Spleen (tissue), 11 donors: ENCODE data around the gene USP1. TPM values are rescaled to one million over a fixed set of nuclear protein-coding genes. Genes with fewer than 3 reads are reported as not detected.

Source experiments
- DNase-seq: peaks from one replicate; pipeline ENCODE4 v3.0.0-alpha.2; 2020
- H3K27ac ChIP-seq, 8 donors: fragments of 200-600 bp; sonication (generic) in 7 of 8; 1 replicate in 4 of 8; 2 replicates in 4 of 8; pipeline versions ENCODE4 v1.5.0 to v1.8.0; 2016 to 2021; ENCODE audit warnings: inconsistent platforms in 4 of 8, mild to moderate bottlenecking in 4 of 8, moderate library complexity in 1 of 8
- H3K27me3 ChIP-seq, 7 donors: fragments of 200-600 bp; sonication (generic) in 6 of 7; replicated peaks in 1 of 7; 1 replicate in 4 of 7; 2 replicates in 3 of 7; pipeline versions ENCODE4 v1.5.0 to v1.8.0; 2016 to 2021; ENCODE audit warnings: inconsistent platforms in 3 of 7, mild to moderate bottlenecking in 1 of 7
- H3K36me3 ChIP-seq, 6 donors: fragments of 200-600 bp; sonication (generic) in 5 of 6; 1 replicate in 4 of 6; 2 replicates in 2 of 6; pipeline versions ENCODE4 v1.5.0 to v1.8.0; 2016 to 2021; ENCODE audit warnings: inconsistent platforms in 2 of 6
- H3K4me1 ChIP-seq, 6 donors: fragments of 200-600 bp; sonication (generic) in 5 of 6; 1 replicate in 3 of 6; 2 replicates in 3 of 6; pipeline versions ENCODE4 v1.5.0 to v1.8.0; 2016 to 2021; ENCODE audit warnings: inconsistent platforms in 3 of 6
- H3K4me3 ChIP-seq, 8 donors: fragments of 200-600 bp; sonication (generic) in 7 of 8; 1 replicate in 4 of 8; 2 replicates in 4 of 8; pipeline versions ENCODE4 v1.5.0 to v1.8.0; 2016 to 2021; ENCODE audit warnings: inconsistent platforms in 4 of 8, mild to moderate bottlenecking in 4 of 8, moderate library complexity in 2 of 8
- H3K9me3 ChIP-seq, 8 donors: fragments of 200-600 bp; sonication (generic) in 7 of 8; 1 replicate in 4 of 8; 2 replicates in 4 of 8; pipeline versions ENCODE4 v1.5.0 to v1.8.0; 2016 to 2021; ENCODE audit warnings: inconsistent platforms in 4 of 8
- POLR2A ChIP-seq, 3 donors: fragments of 450-650 bp; IDR thresholded peaks; one replicate each; pipeline ENCODE4 v1.5.1; 2017; ENCODE audit warnings: antibody characterized with exemption in 3 of 3, mild to moderate bottlenecking in 1 of 3
- POLR2AphosphoS5 ChIP-seq, 3 donors: sonication (generic); formaldehyde crosslinking; IDR thresholded peaks; one replicate each; pipeline ENCODE4 v1.5.1; 2017; ENCODE audit warnings: antibody characterized with exemption in 3 of 3
- WGBS, 5 donors: extraction: QIAGEN DNeasy Blood & Tissue Kit in 3 of 5; methylation state at CpG; one replicate each; pipeline versions ENCODE4 v1.1.5 to v1.1.7; 2013 to 2018; 5-methylcytosine and 5-hydroxymethylcytosine counted together
- intact Hi-C: fragments of 100-400 bp; cut with DNase I; formaldehyde crosslinking; loops from one replicate; pipeline ENCODE4 v1.15.0; 2023; ENCODE audit warnings: low total_unique reads
- polyA plus RNA-seq, 3 donors: library from polyadenylated mRNA; stranded (reverse); fragments of 200-250 nt; gene quantifications; one replicate each; pipeline ENCODE4 v1.2.1, GENCODE V29; 2013
- total RNA-seq, 7 donors: library from RNA; depleted of rRNA in 3 of 7; stranded (reverse); fragments of >200 nt in 3 of 7; fragmentation: NEBNext Ultra II Directional in 4 of 7; extraction: Animal tissue kit (Norgen Biotek cat#: 25700) in 4 of 7; gene quantifications; one replicate each; pipeline versions ENCODE4 v1.1.0 to v1.2.1, GENCODE V29; 2016 to 2021
- TF ChIP-seq, protein P1 (sequence below), 11 experiments: fragments of 200-600 bp in 7 of 11; fragments of 450-650 bp in 4 of 11; sonication (generic) in 4 of 11; IDR thresholded peaks in 8 of 11; conservative IDR thresholded peaks in 3 of 11; 1 replicate in 7 of 11; 2 replicates in 4 of 11; pipeline versions ENCODE4 v1.4.0 to v1.8.0; 2016 to 2021; ENCODE audit warnings: antibody characterized with exemption in 11 of 11, inconsistent platforms in 4 of 11, mild to moderate bottlenecking in 1 of 11
- donor health status: healthy with polysubstance abuse.
- donor health status: DM: no; HTN: no; CAD: no; lungs with moderate emphysema.
- donor health status: DM: no; HTN: no; CAD: no.
- donor health status: Bipolar disorder and iron deficiency.
- donor health status: healthy.
- donor health status: DM: no; HTN: no; CAD: no.
- donor health status: DM: yes; HTN: yes; CAD: no.

The USP1 gene
- total and polyA plus RNA-seq, 10 donors: 9.2 to 29.6 (median 25.8) TPM

- 94 to 98% (median 98%) methylated on average over 3 of the region's 3 CpGs for WGBS, 5 donors
- TF ChIP-seq POLR2A (IDR thresholded peaks at IDR 0.05) (no peak), POLR2AphosphoS5 (IDR thresholded peaks at IDR 0.05) (no peak)
- TF ChIP-seq, protein P1, sequence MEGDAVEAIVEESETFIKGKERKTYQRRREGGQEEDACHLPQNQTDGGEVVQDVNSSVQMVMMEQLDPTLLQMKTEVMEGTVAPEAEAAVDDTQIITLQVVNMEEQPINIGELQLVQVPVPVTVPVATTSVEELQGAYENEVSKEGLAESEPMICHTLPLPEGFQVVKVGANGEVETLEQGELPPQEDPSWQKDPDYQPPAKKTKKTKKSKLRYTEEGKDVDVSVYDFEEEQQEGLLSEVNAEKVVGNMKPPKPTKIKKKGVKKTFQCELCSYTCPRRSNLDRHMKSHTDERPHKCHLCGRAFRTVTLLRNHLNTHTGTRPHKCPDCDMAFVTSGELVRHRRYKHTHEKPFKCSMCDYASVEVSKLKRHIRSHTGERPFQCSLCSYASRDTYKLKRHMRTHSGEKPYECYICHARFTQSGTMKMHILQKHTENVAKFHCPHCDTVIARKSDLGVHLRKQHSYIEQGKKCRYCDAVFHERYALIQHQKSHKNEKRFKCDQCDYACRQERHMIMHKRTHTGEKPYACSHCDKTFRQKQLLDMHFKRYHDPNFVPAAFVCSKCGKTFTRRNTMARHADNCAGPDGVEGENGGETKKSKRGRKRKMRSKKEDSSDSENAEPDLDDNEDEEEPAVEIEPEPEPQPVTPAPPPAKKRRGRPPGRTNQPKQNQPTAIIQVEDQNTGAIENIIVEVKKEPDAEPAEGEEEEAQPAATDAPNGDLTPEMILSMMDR (IDR thresholded peaks at IDR 0.05 in 8 of 11, conservative IDR thresholded peaks at IDR 0.05 in 3 of 11): no peak
- intact Hi-C loops: no loop called here
Observed at GRCh38 chr1:62493656-62494055, 56.8 kb downstream of the USP1 start.

GRCh38 chr1:62494137-62494536 lies 57.3 kb downstream of the USP1 start:
- intact Hi-C loops: no loop called here
- H3K36me3 ChIP-seq: peaks cover 0 to 62% (median 17%) of the 10 kb centered on the region in 6 donors
- no peak for TF ChIP-seq POLR2A (IDR thresholded peaks at IDR 0.05)
- no peak for TF ChIP-seq POLR2AphosphoS5 (IDR thresholded peaks at IDR 0.05)
- TF ChIP-seq, protein P1 (IDR thresholded peaks at IDR 0.05 in 8 of 11, conservative IDR thresholded peaks at IDR 0.05 in 3 of 11): no peak

More at GRCh38 chr1:62493656-62494055, 56.8 kb downstream of the USP1 start:
- Histone ChIP-seq H3K27me3 (no peaks in the 10 kb centered on the region), H3K36me3 (peaks cover 0 to 66% (median 17%) of the 10 kb centered on the region in 6 donors), H3K4me3 (no peak overlapping the region), H3K27ac (no peak overlapping the region), H3K9me3 (no peaks in the 10 kb centered on the region), H3K4me1 (no peaks in the 10 kb centered on the region)
- DNase-seq: no peak

DNA sequence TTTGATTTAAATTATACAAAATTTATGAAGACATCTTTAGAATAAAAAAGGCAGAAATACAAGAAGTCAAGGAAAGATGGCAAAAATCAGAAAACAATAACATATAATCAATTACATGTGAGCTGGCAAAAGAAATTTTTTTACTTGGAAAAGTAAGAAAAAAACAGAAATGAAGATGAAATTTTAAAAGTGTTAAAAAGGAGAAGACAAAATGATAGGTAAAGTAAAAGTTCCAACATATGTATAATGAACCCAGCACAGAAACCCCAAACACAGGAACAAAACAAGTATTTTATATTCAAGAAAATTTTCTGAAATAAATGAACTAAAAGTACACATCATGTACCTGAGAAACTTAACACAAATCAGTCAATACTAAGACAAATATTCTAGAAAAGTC lies 63.4 kb downstream of the USP1 start:
- no peak for TF ChIP-seq POLR2AphosphoS5 (IDR thresholded peaks at IDR 0.05)
- TF ChIP-seq, protein P1 (IDR thresholded peaks at IDR 0.05 in 8 of 11, conservative IDR thresholded peaks at IDR 0.05 in 3 of 11): no peak
- no peak for TF ChIP-seq POLR2A (IDR thresholded peaks at IDR 0.05)
- Histone ChIP-seq H3K27ac (no peak overlapping the region), H3K36me3 (peaks cover 0 to 25% (median 5%) of the 10 kb centered on the region in 6 donors), H3K9me3 (no peaks in the 10 kb centered on the region), H3K27me3 (no peaks in the 10 kb centered on the region), H3K4me1 (no peaks in the 10 kb centered on the region), H3K4me3 (no peak overlapping the region)
- intact Hi-C loops: no loop called here
- DNase-seq: no peak

More at GRCh38 chr1:62494137-62494536, 57.3 kb downstream of the USP1 start:
- H3K27ac ChIP-seq: no peak overlapping the region
- H3K4me3 ChIP-seq: no peak overlapping the region
- H3K4me1 ChIP-seq: no peaks in the 10 kb centered on the region
- H3K9me3 ChIP-seq: no peaks in the 10 kb centered on the region
- WGBS, 5 donors: 92 to 100% (median 98%) methylated on average over 4 of the region's 4 CpGs
- no peak for DNase-seq
- H3K27me3 ChIP-seq: no peaks in the 10 kb centered on the region

Other genes with a start within 250 kb of the USP1 start
- 1 to 10 TPM in 6 of 7 donors, under 1 TPM in 1; 0.72 to 3.5 (median 1.6) TPM for gene L1TD1, start 242.2 kb upstream of the USP1 start, total RNA-seq
- gene L1TD1, start 242.2 kb upstream of the USP1 start, polyA plus RNA-seq: 1 to 10 TPM in 1 of 3 donors, under 1 TPM in 2; 0.93 to 1.1 (median 0.98) TPM
- 1 to 10 TPM in 1 of 7 donors, under 1 TPM in 6; 0.20 to 1.3 (median 0.51) TPM for gene KANK4, start 117.6 kb upstream of the USP1 start, total RNA-seq
- under 1 TPM; 0.11 to 0.70 (median 0.17) TPM for gene KANK4, start 117.6 kb upstream of the USP1 start, polyA plus RNA-seq
- not detected for gene ANGPTL3, start 160.5 kb downstream of the USP1 start, total RNA-seq
- gene ANGPTL3, start 160.5 kb downstream of the USP1 start, polyA plus RNA-seq: not detected